Sigmoid colon (tissue), 4 donors: ENCODE measurements around the gene MAST2.

ENCODE experiments used
- EP300 ChIP-seq, 4 donors: sonication (generic); formaldehyde crosslinking; IDR thresholded peaks; one replicate each; pipeline ENCODE4 v1.6.1; 2017; ENCODE audit warnings: antibody characterized with exemption in 4 of 4
- POLR2A ChIP-seq, 2 donors: fragments of 450-650 bp; IDR thresholded peaks; one replicate each; pipeline ENCODE4 v1.6.1; 2016; ENCODE audit warnings: antibody characterized with exemption in 2 of 2, mild to moderate bottlenecking in 2 of 2, moderate library complexity in 2 of 2
- POLR2AphosphoS5 ChIP-seq, 4 donors: sonication (generic); formaldehyde crosslinking; IDR thresholded peaks; one replicate each; pipeline ENCODE4 v1.6.1; 2017; ENCODE audit warnings: antibody characterized with exemption in 4 of 4
- TF ChIP-seq, protein P1 (sequence below), 4 experiments: fragments of 450-650 bp in 3 of 4; fragments of 200-600 bp in 1 of 4; IDR thresholded peaks; one replicate each; pipeline ENCODE4 v1.5.1; 2016 to 2019; ENCODE audit warnings: antibody characterized with exemption in 4 of 4, mild to moderate bottlenecking in 3 of 4, moderate library complexity in 2 of 4

- TF ChIP-seq, protein P1, sequence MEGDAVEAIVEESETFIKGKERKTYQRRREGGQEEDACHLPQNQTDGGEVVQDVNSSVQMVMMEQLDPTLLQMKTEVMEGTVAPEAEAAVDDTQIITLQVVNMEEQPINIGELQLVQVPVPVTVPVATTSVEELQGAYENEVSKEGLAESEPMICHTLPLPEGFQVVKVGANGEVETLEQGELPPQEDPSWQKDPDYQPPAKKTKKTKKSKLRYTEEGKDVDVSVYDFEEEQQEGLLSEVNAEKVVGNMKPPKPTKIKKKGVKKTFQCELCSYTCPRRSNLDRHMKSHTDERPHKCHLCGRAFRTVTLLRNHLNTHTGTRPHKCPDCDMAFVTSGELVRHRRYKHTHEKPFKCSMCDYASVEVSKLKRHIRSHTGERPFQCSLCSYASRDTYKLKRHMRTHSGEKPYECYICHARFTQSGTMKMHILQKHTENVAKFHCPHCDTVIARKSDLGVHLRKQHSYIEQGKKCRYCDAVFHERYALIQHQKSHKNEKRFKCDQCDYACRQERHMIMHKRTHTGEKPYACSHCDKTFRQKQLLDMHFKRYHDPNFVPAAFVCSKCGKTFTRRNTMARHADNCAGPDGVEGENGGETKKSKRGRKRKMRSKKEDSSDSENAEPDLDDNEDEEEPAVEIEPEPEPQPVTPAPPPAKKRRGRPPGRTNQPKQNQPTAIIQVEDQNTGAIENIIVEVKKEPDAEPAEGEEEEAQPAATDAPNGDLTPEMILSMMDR (IDR thresholded peaks at IDR 0.05): no peak
- TF ChIP-seq EP300 (IDR thresholded peaks at IDR 0.05): no peak
- no peak for TF ChIP-seq POLR2AphosphoS5 (IDR thresholded peaks at IDR 0.05)
- no peak for TF ChIP-seq POLR2A (IDR thresholded peaks at IDR 0.05)
Observed at GRCh38 chr1:46010611-46011010, 207.2 kb downstream of the MAST2 start.
